ENCODE measurements around the gene WWOX. TPM values are rescaled to one million over a fixed set of nuclear protein-coding genes. Genes with fewer than 3 reads are reported as not detected.

Gene WWOX
- total and polyA plus RNA-seq, 2 of the 13 experiments (the other 11 are each of a cell fraction or from before 2014, with no cell fraction given), result 9.1 to 37.4 TPM

- no peak for TF ChIP-seq ZNF589 (CRISPR knock-in tag; conservative IDR thresholded peaks at IDR 0.05)
- no peak for TF ChIP-seq NFIB (CRISPR knock-in tag; IDR thresholded peaks at IDR 0.05; ENCODE audit: borderline replicate concordance)
- no peak for TF ChIP-seq ZSCAN9 (CRISPR knock-in tag; IDR thresholded peaks at IDR 0.05; ENCODE audit: borderline replicate concordance)
- no peak for TF ChIP-seq MXD4 (CRISPR knock-in tag; IDR thresholded peaks at IDR 0.05)
- TF ChIP-seq RFXAP (CRISPR knock-in tag; IDR thresholded peaks at IDR 0.05; ENCODE audit: borderline replicate concordance), result no peak
- peak; percentile 57 for TF ChIP-seq CTCF (CRISPR knock-in tag; IDR thresholded peaks at IDR 0.05)
- TF ChIP-seq SMC3 (IDR thresholded peaks at IDR 0.05; ENCODE audit: low read length), result peak; percentile 6; the same call in 1 of the 2 replicates
- no peak for TF ChIP-seq ZIK1 (CRISPR knock-in tag; IDR thresholded peaks at IDR 0.05; ENCODE audit: borderline replicate concordance, low read depth)
- no peak for TF ChIP-seq ZNF737 (CRISPR knock-in tag; IDR thresholded peaks at IDR 0.05; ENCODE audit: borderline replicate concordance)
- peak; percentile 67; the same call in 1 of the 2 replicates for TF ChIP-seq NR2C2 (CRISPR knock-in tag; IDR thresholded peaks at IDR 0.05; ENCODE audit: borderline replicate concordance)
- no peak for TF ChIP-seq FOXO1 (CRISPR knock-in tag; IDR thresholded peaks at IDR 0.05)
- no peak for TF ChIP-seq TOPORS (CRISPR knock-in tag; IDR thresholded peaks at IDR 0.05)
- TF ChIP-seq HNF4A (CRISPR knock-in tag; IDR thresholded peaks at IDR 0.05), result peak; percentile 35
- no peak for TF ChIP-seq PAF1 (CRISPR knock-in tag; IDR thresholded peaks at IDR 0.05)
- TF ChIP-seq SP1 (IDR thresholded peaks at IDR 0.05), result no peak
- no peak for TF ChIP-seq SP1 (CRISPR knock-in tag; IDR thresholded peaks at IDR 0.05)
- no peak for TF ChIP-seq DNMT3B (CRISPR knock-in tag; conservative IDR thresholded peaks at IDR 0.05)
- no peak for TF ChIP-seq CBFB (CRISPR knock-in tag; IDR thresholded peaks at IDR 0.05)
- TF ChIP-seq E2F1 (CRISPR knock-in tag; IDR thresholded peaks at IDR 0.05), result no peak
- TF ChIP-seq EZH2 (conservative IDR thresholded peaks at IDR 0.05; ENCODE audit: low read depth, low read length), result no peak
- TF ChIP-seq FUBP1 (CRISPR knock-in tag; IDR thresholded peaks at IDR 0.05; ENCODE audit: borderline replicate concordance), result no peak
- no peak for TF ChIP-seq USF2 (IDR thresholded peaks at IDR 0.05; ENCODE audit: low read depth, low read length)
- TF ChIP-seq USF2 (CRISPR knock-in tag; IDR thresholded peaks at IDR 0.05; ENCODE audit: borderline replicate concordance), result peak; percentile 68; the same call in 1 of the 2 replicates
These were observed 1113.8 kb downstream of the WWOX start (continued) for GRCh38 chr16:79213214-79213613.
